Smooth muscle cell (in vitro differentiated cells): ENCODE results near the gene C16orf92. TPM values are rescaled to one million over a fixed set of nuclear protein-coding genes. Genes with fewer than 3 reads are reported as not detected.

Experiments used
- DNase-seq: peaks from one replicate; lab custom pipeline; 2025; ENCODE audit not compliant: unreplicated experiment; lab: John Stamatoyannopoulos, UW
- H2AFZ ChIP-seq: fragments of 200-600 bp; sonication (generic); 2 replicates; pipeline ENCODE4 v1.6.0; 2016; ENCODE audit warnings: antibody characterized with exemption, low read depth, mild to moderate bottlenecking
- H3F3A ChIP-seq: fragments of 200-600 bp; sonication (generic); 2 replicates; pipeline ENCODE4 v1.6.0; 2017; ENCODE audit warnings: antibody characterized with exemption, low read depth
- H3K27ac ChIP-seq: fragments of 200-600 bp; sonication (generic); 2 replicates; pipeline ENCODE4 v1.5.1; 2016; ENCODE audit warnings: low read depth, mild to moderate bottlenecking
- H3K27me3 ChIP-seq: fragments of 200-600 bp; sonication (generic); 2 replicates; pipeline ENCODE4 v1.6.1; 2016; ENCODE audit warnings: low read depth, mild to moderate bottlenecking
- H3K36me3 ChIP-seq: fragments of 200-600 bp; sonication (generic); 2 replicates; pipeline ENCODE4 v1.5.1; 2016; ENCODE audit warnings: low read depth
- H3K4me1 ChIP-seq: fragments of 200-600 bp; sonication (generic); 2 replicates; pipeline ENCODE4 v1.5.1; 2016; ENCODE audit warnings: low read depth
- H3K4me2 ChIP-seq: fragments of 200-600 bp; sonication (generic); 2 replicates; pipeline ENCODE4 v1.6.0; 2016; ENCODE audit warnings: mild to moderate bottlenecking
- H3K4me3 ChIP-seq: fragments of 200-600 bp; sonication (generic); 2 replicates; pipeline ENCODE4 v1.5.1; 2016; ENCODE audit warnings: mild to moderate bottlenecking
- H3K79me2 ChIP-seq: fragments of 200-600 bp; sonication (generic); 2 replicates; pipeline ENCODE4 v1.6.0; 2016; ENCODE audit warnings: low read depth, mild to moderate bottlenecking
- H3K9ac ChIP-seq: fragments of 200-600 bp; sonication (generic); 2 replicates; pipeline ENCODE4 v1.6.0; 2016; ENCODE audit warnings: low read depth
- H3K9me3 ChIP-seq: fragments of 200-600 bp; sonication (generic); replicated peaks from 2 replicates; pipeline ENCODE4 v1.5.1; 2016; ENCODE audit warnings: low read depth
- H4K20me1 ChIP-seq: fragments of 200-600 bp; sonication (generic); 2 replicates; pipeline ENCODE4 v1.6.0; 2016; ENCODE audit warnings: low read depth
- CTCF ChIP-seq: fragments of 200-600 bp; sonication (generic); IDR thresholded peaks from 2 replicates; pipeline ENCODE4 v1.5.1; 2017; ENCODE audit warnings: borderline replicate concordance, mild to moderate bottlenecking, antibody characterized with exemption; ENCODE audit not compliant: insufficient read depth, poor library complexity, severe bottlenecking
- WGBS: methylation state at CpG from one replicate; pipeline ENCODE4 v1.1.7; 2016; ENCODE audit warnings: low lambda C conversion rate; 5-methylcytosine and 5-hydroxymethylcytosine counted together
- polyA plus RNA-seq: library from polyadenylated mRNA; unstranded; fragments of >200 nt; fragmentation: Nextera tagmentation; extraction: Ambion mirVana; gene quantifications from 2 replicates; pipeline ENCODE4 v1.2.1, GENCODE V29; 2016
- total RNA-seq: library from RNA; depleted of rRNA; stranded (reverse); fragments of >200 nt; gene quantifications from 2 replicates; pipeline ENCODE4 v1.2.3, GENCODE V29; 2014

Gene C16orf92
- total and polyA plus RNA-seq, 2 experiments from 2014 or later, result not detected

DNA sequence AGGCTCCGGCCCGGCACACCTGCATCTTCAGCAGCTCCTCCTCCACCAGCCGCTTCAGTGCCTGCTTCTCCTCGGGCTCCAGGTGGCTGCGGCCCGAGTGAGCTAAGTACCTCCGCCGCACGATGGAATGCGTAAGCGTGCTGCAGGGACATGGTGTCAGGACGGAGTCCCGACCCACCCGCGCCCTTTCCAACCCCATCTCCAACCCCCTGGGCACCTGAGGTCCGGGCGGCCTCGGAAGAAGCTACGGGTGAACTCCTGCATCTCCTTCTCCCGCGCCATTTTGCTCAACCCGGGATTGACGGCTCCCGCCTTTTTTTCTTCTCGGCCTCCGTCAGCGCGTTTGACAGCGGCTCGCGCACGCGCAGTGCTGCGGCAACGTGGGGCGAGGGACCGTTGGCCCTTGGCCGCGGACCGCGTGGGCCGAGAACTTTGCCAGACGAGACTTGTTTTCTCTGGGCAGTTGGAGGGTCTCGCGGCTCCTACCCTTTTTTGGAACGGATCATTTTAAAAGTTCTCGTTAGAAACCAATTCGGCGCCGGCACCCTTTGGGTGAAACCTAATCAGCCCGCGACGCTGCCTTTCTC is 27.6 kb upstream of the C16orf92 start, which contains the start of gene HIRIP3:
Gene HIRIP3 (minus strand): TSS at position 294 of the 587 bp plus-strand sequence. CDS start 12 bp downstream, at position 282.
- DNase-seq, result peak; percentile 78
- Histone ChIP-seq H2AFZ (peak within 1 kb of the TSS; percentile 98), H3K27ac (peak within 1 kb of the TSS; percentile 95), H3K4me3 (peak within 1 kb of the TSS; percentile 94), H3K9ac (peak within 1 kb of the TSS; percentile 94), H3K9me3 (no peaks in the 10 kb centered on the region), H3K36me3 (no peaks in the 10 kb centered on the region), H3K79me2 (peaks cover 10% of the 10 kb centered on the region), H4K20me1 (no peaks in the 10 kb centered on the region), H3K27me3 (no peaks in the 10 kb centered on the region), H3K4me1 (peaks cover 11% of the 10 kb centered on the region), H3F3A (peaks cover under 1% of the 10 kb centered on the region), H3K4me2 (peak within 1 kb of the TSS; percentile 92)
- 1% methylated on average over 53 of the region's 53 CpGs for whole genome bisulfite sequencing
- TF ChIP-seq CTCF, result no peak

DNA sequence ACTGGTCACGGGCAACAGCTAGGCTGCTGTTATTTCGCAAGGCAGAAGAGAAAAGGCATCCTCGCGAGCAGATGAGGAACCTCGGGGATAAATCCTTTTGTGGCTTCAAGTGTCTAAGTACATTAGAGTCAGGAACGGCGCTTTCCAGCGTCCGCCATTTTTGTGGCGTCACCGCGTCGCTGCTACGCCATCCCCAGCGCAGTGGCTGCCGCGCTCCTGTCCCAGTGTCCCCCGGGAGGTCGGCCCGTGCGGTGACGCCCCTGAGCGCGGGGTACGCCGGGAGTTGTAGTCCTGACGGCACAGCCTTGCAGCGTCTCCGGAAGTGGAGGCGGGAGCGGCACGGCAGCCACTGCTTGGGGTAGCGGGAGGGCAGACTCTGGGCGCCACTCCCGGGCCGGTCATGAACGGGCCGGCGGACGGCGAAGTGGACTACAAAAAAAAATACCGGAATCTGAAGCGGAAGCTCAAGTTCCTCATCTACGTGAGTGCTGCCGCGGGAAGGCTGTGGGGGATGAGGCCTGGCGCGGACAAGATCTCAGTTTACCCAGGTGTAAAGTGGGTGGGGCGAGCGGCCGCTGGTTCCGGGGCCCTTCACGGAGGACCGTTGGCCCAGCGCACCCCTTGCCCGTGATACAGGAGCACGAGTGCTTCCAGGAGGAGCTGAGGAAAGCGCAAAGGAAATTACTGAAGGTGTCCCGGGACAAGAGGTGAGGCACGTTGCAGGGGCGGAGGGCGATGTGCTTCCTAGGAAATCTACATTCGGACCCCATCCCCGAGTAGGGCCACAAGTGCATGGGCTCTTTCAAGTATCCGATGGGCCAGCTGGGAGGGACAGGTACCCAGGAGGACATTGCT is 26.9 kb upstream of the C16orf92 start, which contains the start of gene INO80E:
Gene INO80E (plus strand): TSS at position 331 of the 855 bp plus-strand sequence. CDS start 70 bp downstream, at position 401.
- Histone ChIP-seq H4K20me1 (no peaks in the 10 kb centered on the region), H3K27me3 (no peaks in the 10 kb centered on the region), H3K4me2 (peak within 1 kb of the TSS; percentile 92), H3F3A (no peaks in the 10 kb centered on the region), H3K4me1 (peaks cover 11% of the 10 kb centered on the region), H2AFZ (peak within 1 kb of the TSS; percentile 98), H3K4me3 (peak within 1 kb of the TSS; percentile 94), H3K9ac (peak within 1 kb of the TSS; percentile 94), H3K9me3 (no peaks in the 10 kb centered on the region), H3K79me2 (peaks cover 10% of the 10 kb centered on the region), H3K36me3 (no peaks in the 10 kb centered on the region), H3K27ac (peak within 1 kb of the TSS; percentile 95)
- peak; percentile 84 for DNase-seq
- WGBS, result 2% methylated on average over 65 of the region's 65 CpGs
- TF ChIP-seq CTCF, result no peak

- peak overlapping the region; percentile 94 for H3K4me3 ChIP-seq
- H3F3A ChIP-seq, result no peaks in the 10 kb centered on the region
- H2AFZ ChIP-seq, result peak overlapping the region; percentile 98
- H3K36me3 ChIP-seq, result no peaks in the 10 kb centered on the region
- no peaks in the 10 kb centered on the region for H3K9me3 ChIP-seq
- no peak for TF ChIP-seq CTCF
- H3K27ac ChIP-seq, result no peak overlapping the region
- H3K4me2 ChIP-seq, result peak overlapping the region; percentile 92
- DNase-seq, result no peak
- WGBS, result 34% methylated on average over 9 of the region's 9 CpGs
- H3K4me1 ChIP-seq, result peaks cover 11% of the 10 kb centered on the region
- no peaks in the 10 kb centered on the region for H3K27me3 ChIP-seq
- H3K9ac ChIP-seq, result peak overlapping the region; percentile 81
- H3K79me2 ChIP-seq, result peaks cover 10% of the 10 kb centered on the region
- no peaks in the 10 kb centered on the region for H4K20me1 ChIP-seq
Observed at GRCh38 chr16:29996766-29997250, 26.2 kb upstream of the C16orf92 start.
